SJSA1 (cell line): ENCODE measurements around the gene RRAD. TPM values are rescaled to one million over a fixed set of nuclear protein-coding genes. Genes with fewer than 3 reads are reported as not detected.
A peak's percentile ranks its signal among the peaks of the same experiment; 100 is the strongest.

ENCODE experiments used
- DNase-seq, 2 experiments: peaks; one replicate each; pipeline ENCODE4 v3.0.0-alpha.2; 2015 to 2020; ENCODE audit warnings: low spot score in 2 of 2, low read depth in 1 of 2
- H3K27ac ChIP-seq: fragments of 250-450 bp; sonication (Bioruptor Pico); 2 replicates; pipeline ENCODE4 v1.5.1; 2020; ENCODE audit warnings: mild to moderate bottlenecking, moderate library complexity
- H3K27me3 ChIP-seq: fragments of 250-450 bp; sonication (Bioruptor Pico); replicated peaks from 2 replicates; pipeline ENCODE4 v1.5.1; 2020; ENCODE audit warnings: mild to moderate bottlenecking, moderate library complexity
- H3K36me3 ChIP-seq: fragments of 250-450 bp; sonication (Bioruptor Pico); 2 replicates; pipeline ENCODE4 v1.5.1; 2020; ENCODE audit warnings: mild to moderate bottlenecking
- H3K4me1 ChIP-seq: fragments of 250-450 bp; sonication (Bioruptor Pico); replicated peaks from 2 replicates; pipeline ENCODE4 v1.6.1; 2021; ENCODE audit warnings: mild to moderate bottlenecking
- H3K4me3 ChIP-seq: fragments of 250-450 bp; sonication (Bioruptor Pico); 2 replicates; pipeline ENCODE4 v1.5.1; 2020; ENCODE audit warnings: mild to moderate bottlenecking
- H3K9me3 ChIP-seq: fragments of 250-450 bp; sonication (Bioruptor Pico); replicated peaks from 2 replicates; pipeline ENCODE4 v1.5.1; 2020; ENCODE audit warnings: mild to moderate bottlenecking
- total RNA-seq: library from RNA; depleted of rRNA; stranded (reverse); fragments of >200 nt; shearing (Covaris generic); gene quantifications from 2 replicates; pipeline ENCODE4 v1.2.3, GENCODE V29; 2014

RRAD gene
- total RNA-seq, 1 experiment from 2014 or later: 0.39 TPM

DNA sequence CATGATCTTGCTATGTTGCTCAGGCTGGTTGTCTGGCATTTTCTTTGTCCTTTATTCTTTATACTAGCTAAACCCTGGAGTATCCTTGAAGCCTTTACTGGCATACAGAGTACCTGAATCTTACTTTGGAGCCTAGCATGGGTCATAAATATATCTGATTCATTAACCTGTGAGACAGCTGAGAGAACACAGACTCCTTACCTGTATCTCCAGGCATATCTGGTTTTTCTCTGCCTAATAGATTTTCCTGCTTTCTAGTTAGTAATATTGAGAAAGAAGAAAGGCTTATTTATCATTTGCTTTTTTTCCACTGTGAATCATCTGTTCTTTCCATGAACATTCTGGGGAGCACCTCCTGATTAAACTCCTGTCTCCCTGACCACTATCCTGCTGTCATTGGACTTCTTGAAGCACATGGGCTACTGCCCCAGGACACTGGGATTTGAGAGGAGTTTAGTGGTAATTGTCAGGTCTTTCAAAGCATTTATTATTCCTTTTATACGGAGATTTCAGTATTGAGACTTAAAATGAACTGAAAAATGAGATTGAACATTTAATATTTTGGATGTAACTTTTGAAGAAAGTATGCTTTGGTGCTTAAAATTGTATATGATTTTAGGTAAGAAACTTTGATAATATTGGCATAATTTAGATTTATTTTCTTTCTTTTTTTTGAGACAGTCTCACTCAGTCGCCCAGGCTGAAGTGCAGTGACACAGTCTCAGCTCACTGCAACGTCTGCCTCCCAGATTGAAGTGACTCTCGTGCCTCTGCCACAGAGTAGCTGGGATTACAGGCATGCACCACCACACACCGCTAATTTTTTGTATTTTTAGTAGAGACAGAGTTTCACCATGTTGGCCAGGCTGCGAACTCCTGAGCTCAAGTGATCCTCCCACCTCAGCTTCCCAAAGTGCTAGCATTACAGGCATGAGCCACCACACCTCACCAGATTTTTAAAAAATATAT lies 36.4 kb downstream of the RRAD start:
- peaks cover 22% of the 10 kb centered on the region for H3K36me3 ChIP-seq
- H3K4me3 ChIP-seq: no peak overlapping the region
- H3K4me1 ChIP-seq: peaks cover 13% of the 10 kb centered on the region
- no peaks in the 10 kb centered on the region for H3K9me3 ChIP-seq
- DNase-seq: no peak
- H3K27ac ChIP-seq: no peak overlapping the region
- no peaks in the 10 kb centered on the region for H3K27me3 ChIP-seq

DNA sequence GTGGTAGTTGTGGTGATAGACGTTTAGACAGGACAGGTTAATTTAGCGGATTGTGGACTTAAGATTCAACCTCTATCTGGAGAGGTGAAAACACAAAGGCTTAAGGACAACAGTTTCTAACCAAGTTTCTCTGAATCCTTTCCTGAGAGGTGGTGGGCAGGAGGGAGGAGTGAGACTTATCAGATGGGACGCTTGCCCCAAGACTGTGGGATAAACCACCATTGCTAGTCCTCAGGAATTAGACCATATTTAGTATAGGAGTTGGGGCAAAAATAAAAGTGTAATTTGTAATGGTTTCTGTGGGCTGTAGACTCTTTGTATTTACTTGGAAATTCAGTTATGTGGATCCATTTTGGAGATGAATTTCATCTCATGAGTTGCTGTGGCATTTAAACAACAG lies 38.4 kb downstream of the RRAD start:
- H3K27me3 ChIP-seq: no peaks in the 10 kb centered on the region
- no peak overlapping the region for H3K4me3 ChIP-seq
- peaks cover 13% of the 10 kb centered on the region for H3K4me1 ChIP-seq
- H3K9me3 ChIP-seq: no peaks in the 10 kb centered on the region
- peaks cover 22% of the 10 kb centered on the region for H3K36me3 ChIP-seq
- H3K27ac ChIP-seq: no peak overlapping the region
- DNase-seq: no peak

DNA sequence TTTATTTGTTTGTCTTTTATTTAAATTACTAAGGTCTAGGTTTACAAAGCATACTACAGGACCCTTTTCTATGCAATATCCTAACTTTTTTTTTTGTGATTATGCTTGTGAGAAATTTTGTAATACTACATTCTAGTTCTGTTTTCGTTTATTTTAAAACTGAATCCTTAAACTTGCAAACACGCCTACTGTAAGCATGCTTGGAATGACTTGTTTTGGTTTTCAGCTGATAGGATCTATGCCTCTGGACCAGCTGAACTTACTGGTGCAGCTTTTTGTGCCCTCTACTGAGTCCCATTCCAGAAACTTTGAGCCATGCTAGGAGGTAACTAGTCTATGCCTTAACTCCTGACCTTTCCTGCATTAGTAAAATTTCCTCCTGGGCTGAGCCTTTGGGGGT lies 39.0 kb downstream of the RRAD start:
- DNase-seq: no peak
- no peaks in the 10 kb centered on the region for H3K9me3 ChIP-seq
- peaks cover 22% of the 10 kb centered on the region for H3K36me3 ChIP-seq
- H3K4me3 ChIP-seq: no peak overlapping the region
- no peak overlapping the region for H3K27ac ChIP-seq
- peaks cover 13% of the 10 kb centered on the region for H3K4me1 ChIP-seq
- H3K27me3 ChIP-seq: no peaks in the 10 kb centered on the region

DNA sequence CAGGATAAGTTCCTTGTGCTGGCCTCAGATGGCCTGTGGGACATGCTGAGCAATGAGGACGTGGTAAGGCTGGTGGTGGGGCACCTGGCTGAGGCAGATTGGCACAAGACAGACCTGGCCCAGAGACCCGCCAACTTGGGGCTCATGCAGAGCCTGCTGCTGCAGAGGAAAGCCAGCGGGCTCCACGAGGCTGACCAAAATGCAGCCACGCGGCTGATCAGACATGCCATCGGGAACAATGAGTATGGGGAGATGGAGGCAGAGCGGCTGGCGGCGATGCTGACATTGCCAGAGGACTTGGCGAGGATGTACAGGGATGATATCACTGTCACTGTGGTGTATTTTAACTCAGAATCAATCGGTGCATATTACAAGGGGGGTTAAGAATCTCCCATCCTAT lies 39.8 kb downstream of the RRAD start:
- Histone ChIP-seq H3K4me3 (no peak overlapping the region), H3K27ac (no peak overlapping the region), H3K36me3 (peaks cover 22% of the 10 kb centered on the region), H3K4me1 (peaks cover 18% of the 10 kb centered on the region), H3K27me3 (no peaks in the 10 kb centered on the region), H3K9me3 (no peaks in the 10 kb centered on the region)
- DNase-seq: no peak

DNA sequence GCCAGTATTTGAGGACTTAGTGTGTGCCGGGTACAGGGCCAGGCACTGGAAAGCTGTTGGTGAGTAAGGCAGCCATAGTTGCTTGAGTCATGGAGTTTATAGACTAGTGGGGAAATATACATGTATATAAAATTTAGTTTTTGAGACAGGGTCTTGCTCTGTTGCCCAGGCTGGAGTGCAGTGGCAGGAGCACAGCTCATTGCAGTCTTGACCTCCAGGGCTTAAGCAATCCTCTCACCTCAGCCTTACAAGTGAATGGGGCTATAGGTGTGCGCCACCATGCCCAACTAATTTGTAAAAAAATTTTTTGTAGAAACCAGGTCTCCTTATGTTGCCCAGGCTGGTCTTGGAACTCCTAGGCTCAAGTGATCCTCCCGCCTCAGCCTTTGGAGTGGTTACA lies 42.6 kb downstream of the RRAD start:
- Histone ChIP-seq H3K4me3 (no peak overlapping the region), H3K27me3 (no peaks in the 10 kb centered on the region), H3K27ac (no peak overlapping the region), H3K36me3 (peaks cover 22% of the 10 kb centered on the region), H3K9me3 (no peaks in the 10 kb centered on the region), H3K4me1 (peaks cover 22% of the 10 kb centered on the region)
- DNase-seq: no peak

DNA sequence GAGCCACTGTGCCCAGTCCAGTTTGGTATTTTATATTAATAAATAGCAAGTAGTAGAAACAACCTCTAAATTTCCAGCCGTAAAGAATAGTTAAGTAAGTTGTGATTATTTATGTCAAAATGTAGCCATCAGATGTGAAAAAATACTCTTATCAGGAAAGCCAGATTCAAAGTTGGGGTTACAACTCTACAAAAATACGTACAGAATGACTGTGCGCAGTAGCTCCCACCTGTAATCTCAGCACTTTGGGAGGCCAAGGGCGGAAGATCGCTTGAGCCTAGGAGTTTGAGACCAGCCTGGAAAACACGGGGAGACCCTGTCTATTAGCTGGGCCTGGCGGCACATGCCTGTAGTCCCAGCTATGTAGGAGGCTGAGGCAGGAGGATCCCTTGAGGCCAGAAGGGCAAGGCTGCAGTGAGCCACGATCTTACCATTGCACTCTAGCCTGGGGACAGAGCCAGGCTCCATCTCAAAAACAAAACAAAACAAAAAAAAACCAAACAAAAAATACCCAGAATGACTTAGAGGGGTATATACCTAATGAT lies 43.3 kb downstream of the RRAD start:
- Histone ChIP-seq H3K4me3 (no peak overlapping the region), H3K4me1 (peaks cover 18% of the 10 kb centered on the region)

DNA sequence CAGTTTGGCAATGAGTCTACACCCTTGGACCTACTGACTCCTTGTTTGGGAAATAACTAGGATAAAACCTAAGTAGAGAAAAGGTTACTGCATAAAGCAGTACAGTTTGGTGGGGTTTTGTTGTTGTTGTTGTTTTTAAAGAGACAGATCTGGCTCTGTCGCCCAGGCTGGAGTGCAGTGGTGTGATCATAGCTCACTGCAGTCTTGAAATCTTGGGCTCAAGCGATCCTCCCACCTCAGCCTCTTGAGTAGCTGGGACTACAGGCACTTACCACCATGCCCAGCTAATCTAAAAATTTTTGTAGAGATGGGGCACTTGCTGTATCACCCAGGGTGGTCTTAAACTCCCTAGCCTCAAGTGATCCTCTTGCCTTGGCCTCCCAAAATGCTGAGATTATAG lies 43.8 kb downstream of the RRAD start:
- Histone ChIP-seq H3K9me3 (no peaks in the 10 kb centered on the region), H3K27ac (no peak overlapping the region), H3K36me3 (peaks cover 19% of the 10 kb centered on the region), H3K27me3 (no peaks in the 10 kb centered on the region), H3K4me3 (no peak overlapping the region), H3K4me1 (peaks cover 13% of the 10 kb centered on the region)
- DNase-seq: no peak

More for the DNA sequence above, 43.3 kb downstream of the RRAD start:
- no peak overlapping the region for H3K27ac ChIP-seq
- H3K27me3 ChIP-seq: no peaks in the 10 kb centered on the region
- H3K36me3 ChIP-seq: peaks cover 22% of the 10 kb centered on the region
- no peaks in the 10 kb centered on the region for H3K9me3 ChIP-seq
- no peak for DNase-seq

DNA sequence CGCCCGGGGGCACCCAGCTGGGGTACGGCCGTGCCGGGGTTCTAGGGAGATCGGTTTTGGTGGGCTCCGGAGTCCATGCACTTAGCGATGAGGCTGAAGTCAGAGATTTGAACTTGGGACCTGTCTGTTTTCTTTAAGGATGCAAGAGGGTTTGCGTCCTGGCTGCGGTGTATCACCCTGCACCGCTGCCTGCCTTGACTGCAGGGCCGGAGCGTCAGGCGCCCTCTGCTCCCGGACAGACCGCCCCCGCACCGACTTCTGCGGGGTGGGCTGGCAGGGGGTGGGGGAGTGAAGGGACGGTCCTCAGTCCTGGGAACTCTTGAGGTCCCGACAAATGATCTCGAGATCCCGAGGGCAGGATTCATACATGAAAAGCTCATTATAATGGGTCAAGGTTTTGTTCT lies 44.3 kb downstream of the RRAD start:
- H3K27me3 ChIP-seq: no peaks in the 10 kb centered on the region
- H3K36me3 ChIP-seq: peaks cover 19% of the 10 kb centered on the region
- H3K4me1 ChIP-seq: peaks cover 10% of the 10 kb centered on the region
- H3K9me3 ChIP-seq: no peaks in the 10 kb centered on the region
- DNase-seq: no peak
- H3K4me3 ChIP-seq: peak overlapping the region; percentile 59
- H3K27ac ChIP-seq: no peak overlapping the region

DNA sequence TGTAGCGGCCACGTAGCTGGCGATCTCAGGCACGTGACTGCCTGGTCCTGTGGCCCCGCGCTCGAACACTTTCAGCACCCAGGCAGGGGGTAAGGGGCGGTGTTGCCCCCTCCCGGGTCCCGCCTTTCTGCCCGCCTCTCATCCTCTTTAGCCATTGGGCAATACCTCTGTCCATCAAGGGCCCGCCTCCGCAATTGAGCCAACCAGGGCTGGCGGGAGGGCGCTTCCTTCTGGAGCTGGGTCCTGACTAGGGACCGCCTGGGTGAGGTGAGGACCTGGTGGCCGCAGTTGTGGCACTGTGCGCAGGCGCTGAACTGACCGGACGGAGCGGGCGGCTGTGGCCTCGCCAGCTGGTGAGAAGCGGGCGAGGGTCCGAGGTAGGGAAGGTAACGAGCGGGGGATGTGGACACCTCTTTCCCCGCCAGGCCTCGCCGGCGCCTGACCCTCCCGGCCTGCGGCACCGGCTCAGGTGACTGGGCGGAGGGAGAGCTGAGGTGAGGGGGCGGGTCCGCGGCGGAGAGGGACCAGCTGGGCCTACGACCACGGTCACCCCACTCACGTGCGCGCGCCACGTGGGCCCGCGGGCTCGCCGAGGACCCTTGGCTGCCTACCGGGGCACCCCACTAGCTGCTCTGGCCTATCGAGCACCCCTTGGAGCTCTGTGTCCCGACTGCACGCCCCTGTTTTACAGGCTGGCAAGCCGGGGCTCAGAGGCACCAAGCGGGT lies 44.9 kb downstream of the RRAD start, which contains the start of gene PDP2:
TSS of gene PDP2 (plus strand) at position 228 of the 726 bp plus-strand sequence. CDS start 3,770 bp downstream, outside the sequence.
- H3K27ac ChIP-seq: no peak within 1 kb of the TSS
- peak; percentile 93 to 96 for DNase-seq

DNA sequence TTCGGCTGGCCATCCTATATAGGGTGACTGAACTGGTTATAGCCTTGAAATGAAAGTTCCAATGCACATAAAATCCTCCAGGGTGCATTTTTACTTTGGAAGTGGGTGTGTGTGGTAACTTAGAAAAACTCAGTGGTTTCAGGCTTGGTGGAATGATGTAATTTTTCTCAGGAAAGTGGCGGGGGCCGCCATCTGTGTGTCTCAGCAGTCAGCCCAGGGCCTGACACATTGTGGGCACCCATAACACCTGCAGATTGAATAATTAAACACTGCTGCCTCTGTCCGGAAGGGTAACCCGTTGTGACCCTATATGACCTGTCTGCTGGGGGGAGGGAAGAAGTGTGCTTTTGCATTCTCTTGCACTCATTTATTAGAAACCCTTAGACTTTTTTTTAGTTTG lies 47.3 kb downstream of the RRAD start:
- no peaks in the 10 kb centered on the region for H3K9me3 ChIP-seq
- no peaks in the 10 kb centered on the region for H3K27me3 ChIP-seq
- H3K4me1 ChIP-seq: peaks cover 26% of the 10 kb centered on the region
- H3K4me3 ChIP-seq: no peak overlapping the region
- no peaks in the 10 kb centered on the region for H3K36me3 ChIP-seq
- no peak overlapping the region for H3K27ac ChIP-seq
- no peak for DNase-seq

More for the DNA sequence above, 44.9 kb downstream of the RRAD start, which contains the start of gene PDP2:
- Histone ChIP-seq H3K4me3 (peak within 1 kb of the TSS; percentile 59), H3K36me3 (peaks cover 13% of the 10 kb centered on the region), H3K9me3 (no peaks in the 10 kb centered on the region), H3K4me1 (peaks cover 12% of the 10 kb centered on the region), H3K27me3 (no peaks in the 10 kb centered on the region)

DNA sequence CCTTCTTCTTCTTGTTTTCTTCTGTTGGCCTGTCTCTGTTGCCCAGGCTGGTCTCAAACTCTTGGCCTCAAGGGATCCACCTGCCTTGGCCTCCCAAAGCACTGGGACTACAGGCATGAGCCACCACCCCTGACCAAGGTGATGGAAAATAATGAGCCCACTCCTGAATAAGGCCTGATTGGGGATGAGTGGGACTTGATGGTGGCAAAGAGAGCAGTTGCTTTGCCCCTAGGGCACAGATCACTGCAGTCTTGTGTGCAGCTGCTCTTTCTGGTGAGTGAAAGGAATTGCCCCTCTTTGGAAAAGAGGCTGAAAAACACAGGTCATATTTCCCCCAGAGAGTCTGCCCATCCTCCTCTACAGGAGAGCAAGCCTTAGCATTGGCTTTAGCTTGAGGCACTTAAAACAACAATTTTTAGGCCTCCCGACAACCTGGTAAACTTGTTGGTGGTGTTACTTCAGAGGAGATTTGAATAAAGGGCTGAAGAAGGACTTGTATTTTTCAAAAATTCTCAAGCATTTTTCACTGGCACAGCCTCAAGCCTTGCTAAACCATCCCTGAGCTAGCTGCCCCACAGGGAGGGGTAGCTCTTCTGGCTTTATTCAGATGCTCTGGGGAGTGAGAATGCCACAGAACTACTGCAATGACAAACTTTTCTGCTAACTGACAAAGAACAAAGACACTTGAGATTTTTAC lies 51.1 kb downstream of the RRAD start:
- H3K4me3 ChIP-seq: no peak overlapping the region
- H3K4me1 ChIP-seq: peaks cover 22% of the 10 kb centered on the region
- H3K27ac ChIP-seq: no peak overlapping the region
- H3K27me3 ChIP-seq: no peaks in the 10 kb centered on the region
- H3K9me3 ChIP-seq: no peaks in the 10 kb centered on the region
- no peaks in the 10 kb centered on the region for H3K36me3 ChIP-seq
- DNase-seq: peak in 1 of 2 experiments; percentile 44

DNA sequence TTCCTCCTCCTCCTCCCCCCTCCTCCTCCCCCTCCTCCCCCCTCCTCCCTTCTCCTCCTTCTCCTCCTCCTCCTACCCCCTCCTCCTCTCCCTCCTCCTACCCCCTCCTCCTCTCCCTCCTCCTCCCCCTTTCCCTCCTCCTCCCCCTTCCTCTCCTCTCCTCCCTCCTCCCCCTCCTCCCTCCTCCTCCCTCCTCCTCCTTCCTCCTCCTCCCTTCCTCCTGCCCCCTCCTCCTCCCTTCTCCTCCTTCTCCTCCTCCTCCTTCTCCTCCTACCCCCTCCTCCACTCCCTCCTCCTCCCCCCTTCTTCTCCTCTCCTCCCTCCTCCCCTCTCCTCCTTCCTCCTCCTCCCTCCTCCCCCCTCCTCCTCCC lies 51.7 kb downstream of the RRAD start:
- Histone ChIP-seq H3K9me3 (no peaks in the 10 kb centered on the region), H3K4me1 (peaks cover 22% of the 10 kb centered on the region), H3K4me3 (no peak overlapping the region), H3K27me3 (no peaks in the 10 kb centered on the region), H3K27ac (no peak overlapping the region), H3K36me3 (no peaks in the 10 kb centered on the region)
- DNase-seq: no peak

DNA sequence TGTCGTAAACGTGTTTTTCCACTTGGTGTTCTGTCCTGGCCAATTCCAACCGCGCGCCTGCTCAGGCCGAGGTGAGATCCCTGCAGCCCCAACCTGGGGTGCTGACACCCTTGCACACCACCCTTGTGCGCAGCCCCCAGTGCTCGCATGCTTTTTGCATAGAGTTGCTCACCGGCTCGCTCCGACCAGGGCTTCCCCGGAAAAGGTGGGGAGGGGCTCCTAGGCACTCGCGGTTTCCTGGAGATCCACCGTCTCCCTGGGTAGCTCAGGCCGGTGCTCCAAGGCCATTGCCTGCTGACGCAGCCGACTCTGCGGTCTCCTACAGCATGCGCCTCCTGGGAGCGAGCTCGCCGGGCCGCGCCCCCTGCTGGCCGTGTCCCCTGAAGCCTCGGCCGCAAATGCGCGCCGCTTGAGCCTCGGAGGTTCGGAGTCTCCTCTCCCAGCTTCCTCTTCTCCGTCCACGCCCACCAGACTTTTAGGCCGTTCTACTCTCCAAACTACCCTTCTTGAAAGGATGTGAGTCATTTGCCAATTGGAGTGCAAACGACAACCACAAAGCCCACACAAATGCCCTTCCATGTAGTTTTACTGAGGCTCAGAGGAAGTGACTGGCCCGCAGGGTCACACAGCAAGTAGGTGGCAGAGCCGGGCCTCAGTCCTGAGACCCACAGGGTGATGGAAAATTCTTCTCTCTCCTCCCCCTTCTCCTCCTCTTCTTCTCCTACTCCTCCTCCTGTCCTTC lies 52.2 kb downstream of the RRAD start:
- Histone ChIP-seq H3K9me3 (no peaks in the 10 kb centered on the region), H3K4me3 (no peak overlapping the region; the same call in 1 of the 2 replicates), H3K36me3 (no peaks in the 10 kb centered on the region), H3K27ac (no peak overlapping the region), H3K27me3 (no peaks in the 10 kb centered on the region), H3K4me1 (peaks cover 22% of the 10 kb centered on the region)
- DNase-seq: peak; percentile 98 to 99
